ENCODE data around the gene HDAC3.
A peak's percentile ranks its signal among the peaks of the same experiment; 100 is the strongest.

Gene HDAC3

DNA sequence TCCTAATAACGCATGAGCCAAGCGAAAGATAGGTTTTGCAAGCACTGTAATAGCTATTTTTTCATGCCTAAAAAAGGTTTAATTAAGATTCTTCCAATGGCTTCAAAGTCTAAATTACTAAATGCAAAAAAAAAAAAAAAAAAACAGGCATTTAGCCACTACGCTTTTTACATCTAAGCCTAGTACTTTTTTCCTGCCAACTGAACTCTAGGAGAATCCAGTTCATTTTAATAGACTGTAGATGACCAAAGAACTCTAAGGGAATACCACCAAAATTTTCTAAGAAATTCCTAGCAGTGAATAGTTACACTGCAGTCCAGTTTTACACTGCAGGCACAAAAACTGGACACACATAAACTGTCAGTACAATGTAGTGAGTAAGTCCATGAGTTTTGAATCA lies 27.6 kb downstream of the HDAC3 start:
- TF ChIP-seq, protein P1, sequence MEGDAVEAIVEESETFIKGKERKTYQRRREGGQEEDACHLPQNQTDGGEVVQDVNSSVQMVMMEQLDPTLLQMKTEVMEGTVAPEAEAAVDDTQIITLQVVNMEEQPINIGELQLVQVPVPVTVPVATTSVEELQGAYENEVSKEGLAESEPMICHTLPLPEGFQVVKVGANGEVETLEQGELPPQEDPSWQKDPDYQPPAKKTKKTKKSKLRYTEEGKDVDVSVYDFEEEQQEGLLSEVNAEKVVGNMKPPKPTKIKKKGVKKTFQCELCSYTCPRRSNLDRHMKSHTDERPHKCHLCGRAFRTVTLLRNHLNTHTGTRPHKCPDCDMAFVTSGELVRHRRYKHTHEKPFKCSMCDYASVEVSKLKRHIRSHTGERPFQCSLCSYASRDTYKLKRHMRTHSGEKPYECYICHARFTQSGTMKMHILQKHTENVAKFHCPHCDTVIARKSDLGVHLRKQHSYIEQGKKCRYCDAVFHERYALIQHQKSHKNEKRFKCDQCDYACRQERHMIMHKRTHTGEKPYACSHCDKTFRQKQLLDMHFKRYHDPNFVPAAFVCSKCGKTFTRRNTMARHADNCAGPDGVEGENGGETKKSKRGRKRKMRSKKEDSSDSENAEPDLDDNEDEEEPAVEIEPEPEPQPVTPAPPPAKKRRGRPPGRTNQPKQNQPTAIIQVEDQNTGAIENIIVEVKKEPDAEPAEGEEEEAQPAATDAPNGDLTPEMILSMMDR (IDR thresholded peaks at IDR 0.05; ENCODE audit: low read depth, low read length): no peak
- DNase-seq (ENCODE audit: extremely low read depth, low read depth): no peak

DNA sequence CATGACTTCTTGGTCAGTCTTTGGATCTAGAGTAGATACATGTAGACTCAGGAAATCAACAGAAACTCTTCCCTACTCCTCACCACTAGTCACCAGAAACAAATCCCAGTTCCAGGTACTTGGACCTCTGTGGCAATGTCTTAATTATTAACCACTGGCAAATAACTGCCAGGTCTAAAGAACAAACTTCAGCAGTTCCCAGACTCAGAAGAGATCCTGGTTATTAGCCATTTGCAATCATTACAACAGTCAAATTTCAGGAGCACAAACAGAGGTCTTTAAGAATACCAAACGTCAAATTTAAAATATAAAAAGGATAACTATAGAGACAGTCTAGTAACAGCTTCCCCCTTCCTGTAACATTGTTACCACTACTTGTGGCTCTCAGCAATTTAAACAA lies 28.1 kb downstream of the HDAC3 start:
- TF ChIP-seq, protein P1 (IDR thresholded peaks at IDR 0.05; ENCODE audit: low read depth, low read length): no peak
- no peak for DNase-seq (ENCODE audit: extremely low read depth, low read depth)

- DNase-seq (ENCODE audit: extremely low read depth, low read depth): no peak
- TF ChIP-seq, protein P1 (IDR thresholded peaks at IDR 0.05; ENCODE audit: low read depth, low read length): no peak
Measured at GRCh38 chr5:141608046-141608445, 28.6 kb downstream of the HDAC3 start.

DNA sequence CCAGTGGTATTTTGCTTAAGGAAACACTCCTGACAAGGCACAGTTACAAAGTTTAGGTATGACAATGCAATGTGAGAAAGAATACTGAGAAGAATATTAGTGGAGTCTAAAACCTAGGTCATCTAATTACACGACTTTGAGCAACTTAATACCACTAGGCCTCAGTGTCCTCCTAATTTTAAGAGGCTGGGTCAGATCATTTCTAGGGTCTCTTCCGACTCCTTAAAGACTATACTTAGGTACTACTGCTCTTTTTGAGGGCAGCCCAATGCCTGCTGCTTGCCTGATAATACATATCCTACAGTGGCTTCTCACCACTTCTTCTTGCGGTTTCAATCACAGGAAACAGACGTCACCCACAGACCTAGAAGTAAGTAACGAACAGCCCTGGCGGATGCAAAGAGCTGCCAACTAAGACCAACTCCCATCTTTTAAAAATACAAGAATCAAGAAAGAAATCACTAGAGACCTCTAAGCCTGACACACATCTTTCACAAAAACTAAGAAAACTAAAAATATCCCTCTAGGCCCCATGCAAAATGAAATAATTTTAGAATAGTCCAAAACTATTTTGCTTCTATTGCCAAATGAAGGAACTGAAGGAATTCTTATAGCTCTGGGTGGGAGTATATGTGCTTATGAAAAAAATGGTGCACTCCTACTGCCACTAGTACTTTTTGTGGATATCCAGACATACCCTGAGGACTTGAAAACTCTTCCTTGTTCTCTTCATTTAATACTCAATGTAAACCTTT lies 30.9 kb downstream of the HDAC3 start:
- DNase-seq (ENCODE audit: extremely low read depth, low read depth): no peak
- TF ChIP-seq, protein P1 (IDR thresholded peaks at IDR 0.05; ENCODE audit: low read depth, low read length): no peak

DNA sequence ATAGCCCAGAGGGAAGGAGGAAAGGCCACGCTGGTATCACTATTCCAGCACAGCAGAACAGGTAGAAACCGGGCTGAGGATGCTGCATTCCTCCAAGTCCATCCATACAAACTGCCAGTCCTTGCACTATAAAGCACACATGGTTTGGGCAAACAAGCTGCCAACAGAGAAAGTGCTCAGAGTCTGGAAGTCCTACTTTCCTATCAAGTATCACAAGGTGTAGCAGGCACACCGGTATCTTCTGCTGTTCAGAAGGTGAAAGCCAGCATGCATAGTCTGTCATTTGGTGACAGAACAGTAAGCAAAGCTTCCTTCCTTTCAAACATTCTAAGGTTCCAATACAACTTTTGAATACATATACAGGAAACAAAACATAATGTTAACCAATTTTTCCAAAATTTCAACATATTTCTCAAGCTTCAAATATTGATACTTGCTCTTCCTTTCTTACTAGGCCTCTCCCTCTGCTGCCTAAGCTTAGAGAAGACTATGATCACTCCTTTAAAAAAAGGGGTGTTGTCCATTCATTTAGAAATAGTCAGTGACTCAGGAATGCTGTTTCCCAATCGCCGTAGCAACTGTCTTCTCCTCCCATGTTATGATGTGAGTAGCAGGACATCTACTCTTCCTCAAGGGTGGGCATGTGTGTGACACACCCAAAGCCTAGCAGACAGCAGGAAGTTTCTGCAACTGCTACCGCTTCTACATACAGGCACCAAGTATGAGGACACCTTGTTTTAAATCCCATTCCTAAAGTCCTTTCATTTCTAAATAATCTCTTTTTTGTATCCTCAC lies 32.5 kb downstream of the HDAC3 start:
- DNase-seq (ENCODE audit: extremely low read depth, low read depth): peak; percentile 70
- TF ChIP-seq, protein P1 (IDR thresholded peaks at IDR 0.05; ENCODE audit: low read depth, low read length): no peak

DNA sequence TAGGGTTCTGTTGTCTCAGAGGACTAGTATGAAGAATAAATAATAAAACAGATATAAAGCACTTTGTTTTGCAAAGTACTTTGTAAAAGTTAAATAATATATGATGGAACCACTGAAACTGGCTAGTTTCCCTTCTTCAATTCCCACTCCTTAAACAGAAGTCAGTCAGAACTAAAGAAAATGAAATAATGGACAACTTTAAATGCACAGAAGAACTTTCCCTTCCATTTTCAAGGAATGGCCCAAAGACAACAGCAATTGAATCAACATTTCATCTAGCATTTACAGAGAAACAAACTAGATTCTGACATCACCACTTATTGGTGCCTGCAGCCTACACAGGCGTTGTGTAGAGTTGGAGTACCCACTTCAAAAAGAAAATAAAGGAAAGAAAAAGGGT lies 34.0 kb downstream of the HDAC3 start:
- TF ChIP-seq, protein P1 (IDR thresholded peaks at IDR 0.05; ENCODE audit: low read depth, low read length): no peak
- no peak for DNase-seq (ENCODE audit: extremely low read depth, low read depth)
